Suppressor macrophage (primary cell): ENCODE results near the gene DENND1C.

Source experiments
- DNase-seq, 4 experiments: peaks; one replicate each; pipeline ENCODE4 v3.0.0-alpha.2; 2020 to 2022

DENND1C gene

DNA sequence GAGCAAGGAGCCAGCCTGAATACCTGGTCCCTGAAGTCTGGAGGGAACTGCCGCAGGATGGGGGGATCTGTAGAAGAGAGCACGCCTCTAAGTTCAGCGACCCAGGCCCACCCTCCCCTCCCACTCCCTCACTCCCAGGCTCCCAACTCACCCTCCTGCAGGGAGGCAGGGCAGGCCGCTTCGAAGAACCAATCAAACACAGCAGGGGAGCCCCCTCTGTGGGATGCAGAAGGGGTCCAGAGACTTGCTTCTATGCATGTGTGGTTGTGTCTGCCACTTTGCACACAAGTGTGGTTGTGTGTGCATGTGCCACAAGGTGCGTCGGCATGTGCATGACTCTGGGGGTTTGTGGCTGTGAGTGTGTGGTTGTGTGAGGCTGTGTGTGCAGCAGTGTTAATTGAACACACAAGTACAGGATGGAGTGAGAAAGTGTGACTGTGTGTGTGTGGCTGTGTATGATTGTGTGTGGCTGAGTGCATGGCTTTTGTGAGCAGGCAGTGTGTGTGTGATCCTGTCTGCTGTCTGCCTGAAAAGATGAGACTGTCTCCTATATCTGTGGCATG, 1.7 kb downstream of the DENND1C start:
- DNase-seq = no peak

DNA sequence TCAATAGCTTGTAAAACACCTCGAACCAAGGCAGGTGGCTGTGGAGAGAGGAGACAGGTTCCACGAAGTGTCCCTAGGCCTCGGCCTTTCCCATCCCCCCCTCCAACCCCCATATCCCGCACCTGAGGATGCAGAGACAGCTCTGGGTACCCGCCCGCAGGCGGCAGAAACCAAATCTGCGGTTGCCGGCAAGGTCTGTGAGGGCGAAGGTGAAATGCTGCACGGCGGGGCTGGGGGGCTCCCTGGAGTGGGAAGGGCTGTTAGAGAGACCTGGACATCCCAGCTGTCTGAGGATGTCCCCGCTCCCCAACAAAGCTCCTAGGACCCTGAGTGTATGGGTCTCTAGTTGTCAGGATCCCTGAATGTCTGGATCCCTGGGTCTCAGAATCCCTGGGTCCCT, 2.8 kb downstream of the DENND1C start:
- no peak for DNase-seq

DNA sequence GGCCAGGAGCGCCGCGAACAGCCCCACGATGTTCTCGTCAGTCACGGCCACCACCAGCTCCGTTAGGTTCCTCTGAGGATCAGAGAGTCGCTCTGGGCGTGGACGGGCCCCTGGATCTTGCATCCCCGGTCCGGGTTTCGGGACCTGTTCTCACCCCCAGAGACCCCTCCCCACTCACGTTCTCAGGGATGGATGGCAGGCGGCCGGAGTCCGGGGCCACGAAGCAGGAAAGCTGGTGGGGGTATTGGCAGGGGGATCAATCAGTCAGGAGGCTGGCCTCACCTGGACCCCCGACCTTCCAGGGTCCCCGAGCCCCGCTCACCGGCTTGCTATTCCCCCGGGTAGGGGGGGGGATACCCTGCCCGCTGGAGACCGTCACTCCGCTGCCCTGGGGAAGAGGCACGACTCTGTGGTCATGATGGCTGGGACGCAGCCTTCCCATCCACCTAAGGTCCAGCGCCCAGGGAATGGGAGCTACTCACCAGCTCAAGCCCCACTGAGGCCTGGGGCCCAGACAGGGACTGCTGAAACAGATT, 4.6 kb downstream of the DENND1C start:
- no peak for DNase-seq

DNA sequence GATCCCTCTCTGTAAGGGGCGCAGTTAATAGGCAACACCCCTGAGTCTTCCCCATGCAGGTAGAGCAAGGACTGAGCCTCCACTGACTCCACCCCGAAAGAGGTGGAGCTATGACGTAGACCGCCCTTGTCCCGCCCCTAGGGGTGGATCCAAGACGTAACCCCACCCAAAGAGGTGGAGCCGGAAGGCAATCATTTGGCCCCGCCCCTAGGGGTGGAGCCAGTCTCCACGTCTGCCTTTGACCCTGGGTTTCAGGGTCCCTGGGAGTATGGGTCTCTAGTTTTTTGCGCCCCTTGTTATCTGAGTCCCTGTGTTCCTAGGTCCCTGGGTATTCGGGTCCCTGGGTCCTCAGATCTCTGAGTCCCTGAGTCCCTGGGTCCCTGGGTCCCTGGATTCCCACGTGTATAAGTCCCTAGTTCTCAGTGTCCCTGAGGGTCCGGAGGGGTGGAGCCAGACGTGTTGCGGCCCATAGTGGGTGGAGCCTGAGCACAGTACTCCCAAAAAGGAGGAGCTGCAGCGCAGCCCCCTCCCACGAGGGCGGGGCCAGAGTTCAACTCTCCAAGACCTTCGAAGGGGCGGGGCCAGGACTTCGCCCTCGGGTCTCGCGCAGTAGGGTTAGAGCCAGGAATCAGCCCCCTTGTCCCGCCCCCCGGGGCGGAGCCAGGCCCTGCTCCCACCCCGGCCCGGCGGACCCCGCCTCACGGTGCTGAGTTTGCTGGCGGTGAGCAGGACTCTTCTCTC, 5.3 kb downstream of the DENND1C start:
- DNase-seq = peak; percentile 35 to 68 (median 50)

DNA sequence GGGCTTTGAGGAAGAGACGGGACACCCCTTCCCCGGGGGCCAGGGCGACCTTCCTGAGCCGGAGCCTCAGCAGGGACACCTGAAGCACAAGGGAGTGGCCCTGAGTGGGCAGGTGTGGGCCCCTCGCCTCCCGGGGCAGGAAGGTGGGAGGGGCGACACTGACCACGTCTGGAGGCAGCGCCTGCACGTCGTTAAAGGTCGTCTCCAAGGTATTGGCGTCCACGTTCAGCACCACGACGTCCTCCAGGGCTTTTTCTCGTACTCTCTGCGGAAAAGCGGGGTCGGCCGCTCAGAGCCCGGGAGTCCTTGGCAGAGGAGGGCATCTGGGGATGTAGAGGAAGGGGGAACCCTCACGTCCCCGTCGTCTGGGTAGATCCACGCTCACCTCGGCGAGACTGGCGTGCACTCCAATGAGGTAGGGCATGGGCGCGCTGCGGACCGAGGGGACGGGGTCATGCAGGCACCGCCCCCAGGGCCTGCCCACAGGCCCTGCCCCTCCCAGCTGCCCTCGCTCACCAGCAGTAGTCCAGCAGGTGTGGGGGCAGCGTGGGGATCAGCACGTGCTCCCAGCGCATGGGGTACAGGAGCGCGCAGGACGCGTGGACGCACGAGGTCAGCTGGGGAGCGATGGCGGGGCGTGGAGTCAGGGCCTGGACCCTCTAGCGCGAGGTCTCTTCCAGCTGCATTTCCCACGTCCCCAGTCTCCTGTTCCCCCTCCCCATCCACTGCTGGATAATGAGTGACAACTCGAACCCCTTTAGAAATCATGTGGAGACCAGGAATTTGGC, 6.1 kb downstream of the DENND1C start:
- DNase-seq = no peak

DNA sequence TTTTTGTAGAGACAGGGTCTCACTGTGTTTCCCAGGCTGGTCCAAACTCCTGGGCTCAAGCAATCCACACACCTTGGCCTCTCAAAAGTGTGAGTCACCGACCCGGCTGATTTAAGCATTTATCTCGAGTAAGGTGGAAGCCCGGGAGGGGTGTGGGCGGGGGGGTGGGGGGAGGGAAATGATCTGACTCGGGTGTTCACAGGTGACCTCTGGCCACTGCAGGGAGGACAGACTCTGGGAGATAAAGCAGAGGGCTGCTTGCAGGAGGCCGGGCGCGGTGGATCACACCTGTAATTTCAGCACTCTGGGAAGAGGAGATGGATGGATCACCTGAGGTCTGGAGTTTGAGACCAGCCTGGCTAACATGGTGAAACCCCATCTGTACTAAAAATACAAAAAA, 7.9 kb downstream of the DENND1C start:
- DNase-seq = no peak

DNA sequence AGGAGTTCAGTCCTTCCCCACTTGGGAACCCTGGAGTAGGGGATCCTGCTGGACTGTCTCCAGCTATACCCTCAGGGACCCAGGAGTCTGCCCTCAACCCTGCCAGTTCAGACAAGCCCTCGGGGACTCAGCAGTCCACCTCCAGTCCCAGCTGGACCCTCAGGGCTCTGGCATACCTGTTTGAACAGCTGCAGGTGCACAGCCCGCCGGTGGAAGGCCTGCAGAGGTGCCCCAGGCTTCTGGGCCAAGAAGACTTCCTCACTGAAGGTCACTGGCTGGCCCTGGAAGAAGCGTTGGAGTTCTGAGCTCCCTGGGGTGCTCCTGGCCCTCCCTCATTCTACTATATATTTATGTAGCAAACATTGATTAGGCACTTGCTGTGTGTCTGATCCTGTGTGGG, 8.9 kb downstream of the DENND1C start:
- DNase-seq = no peak

DNA sequence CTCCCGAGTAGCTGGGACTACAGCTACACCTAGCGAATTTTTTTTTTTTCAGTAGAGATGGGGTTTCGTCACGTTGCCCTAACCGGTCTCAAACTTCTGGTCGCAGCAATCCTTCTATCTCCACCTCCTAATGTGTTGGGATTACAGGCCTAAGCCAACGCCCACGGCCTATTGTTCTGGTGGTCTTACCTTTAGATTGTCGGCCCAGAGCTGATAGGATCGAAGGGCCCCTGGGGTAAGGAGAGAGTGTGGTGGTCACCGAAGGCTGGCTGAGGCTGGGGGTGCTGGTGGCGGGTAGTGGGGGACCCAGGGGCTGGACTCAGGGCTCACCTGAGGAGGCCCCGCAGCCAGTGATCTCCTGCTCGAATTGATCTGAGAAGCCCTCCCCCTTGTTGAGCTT, 10.5 kb downstream of the DENND1C start:
- DNase-seq = no peak

DNA sequence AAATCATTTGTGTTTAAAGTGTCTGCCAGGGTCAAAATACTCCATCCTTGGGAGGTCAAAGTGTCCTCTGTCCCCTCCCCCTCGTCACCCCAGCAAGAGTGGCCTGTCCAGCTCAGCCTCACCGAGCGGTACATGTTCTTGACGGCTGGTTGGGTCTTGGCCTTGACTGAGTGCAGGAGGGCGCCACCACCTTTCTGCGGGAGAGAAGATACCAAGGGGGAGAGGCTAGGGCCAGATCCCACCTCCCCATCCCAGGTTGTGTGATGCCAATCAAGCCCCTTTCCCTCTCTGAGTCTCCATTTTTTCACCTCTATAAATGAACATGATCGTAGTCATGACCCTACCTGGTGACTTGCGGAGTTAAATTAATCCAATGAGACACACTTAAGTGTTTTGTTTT, 11.4 kb downstream of the DENND1C start:
- DNase-seq = no peak

DNA sequence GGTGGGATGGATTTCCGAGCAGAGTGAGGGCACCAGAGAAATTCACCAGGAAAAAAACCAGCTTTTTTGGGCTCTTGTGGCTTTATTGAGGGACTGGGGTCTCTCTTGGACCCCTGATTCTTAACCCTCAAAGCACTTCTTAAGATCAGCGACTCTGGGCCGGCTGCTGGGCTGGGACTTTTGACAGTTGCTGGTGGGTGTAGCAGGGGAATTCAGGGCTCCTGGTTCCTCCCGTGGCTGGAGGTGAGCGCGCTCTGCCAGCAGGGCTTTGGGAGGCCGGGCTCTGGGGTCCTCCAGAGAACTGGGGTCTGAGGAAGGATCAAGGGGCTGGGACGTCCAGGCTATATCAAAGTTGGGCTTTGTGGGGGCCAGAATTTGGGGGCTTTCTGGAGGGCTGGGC, 14.2 kb downstream of the DENND1C start:
- DNase-seq = no peak

DNA sequence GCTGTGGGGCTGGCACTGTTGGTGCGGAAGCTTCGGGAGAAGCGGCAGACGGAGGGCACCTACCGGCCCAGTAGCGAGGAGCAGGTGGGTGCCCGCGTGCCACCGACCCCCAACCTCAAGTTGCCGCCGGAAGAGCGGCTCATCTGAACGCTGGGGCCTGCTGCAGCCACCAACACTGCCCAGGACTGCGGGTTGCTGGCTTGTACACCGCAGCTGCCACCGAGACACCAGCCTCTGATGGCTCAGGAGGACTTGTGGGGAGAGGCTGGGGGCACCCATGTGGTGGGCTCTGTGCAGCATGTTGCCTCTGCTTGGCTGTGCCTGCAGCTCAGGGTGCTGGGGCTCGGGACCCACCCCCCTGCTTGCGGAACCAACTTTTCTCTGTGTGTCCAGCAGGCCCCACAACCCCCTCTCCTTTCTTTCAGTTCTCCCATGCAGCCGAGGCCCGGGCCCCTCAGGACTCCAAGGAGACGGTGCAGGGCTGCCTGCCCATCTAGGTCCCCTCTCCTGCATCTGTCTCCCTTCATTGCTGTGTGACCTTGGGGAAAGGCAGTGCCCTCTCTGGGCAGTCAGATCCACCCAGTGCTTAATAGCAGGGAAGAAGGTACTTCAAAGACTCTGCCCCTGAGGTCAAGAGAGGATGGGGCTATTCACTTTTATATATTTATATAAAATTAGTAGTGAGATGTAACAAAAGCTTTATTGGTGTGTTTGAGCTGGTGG, 14.9 kb downstream of the DENND1C start:
- DNase-seq = no peak

DNA sequence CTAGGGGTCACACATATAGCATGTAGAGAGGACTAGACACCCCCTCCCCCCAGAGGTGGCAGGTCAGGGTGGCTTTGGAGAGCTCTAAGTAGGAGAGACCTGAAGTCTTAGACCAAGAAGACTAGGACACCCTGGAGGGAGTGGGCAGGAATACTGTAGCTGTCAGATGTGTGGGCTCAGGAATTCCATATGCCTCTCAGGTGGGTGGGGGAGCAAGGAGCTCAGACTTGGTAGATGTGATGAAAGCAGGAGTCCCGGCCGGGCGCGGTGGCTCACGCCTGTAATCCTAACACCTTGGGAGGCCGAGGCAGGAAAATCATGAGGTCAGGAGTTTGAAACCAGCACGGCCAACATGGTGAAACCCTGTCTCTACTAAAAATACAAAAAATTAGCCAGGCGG, 15.9 kb downstream of the DENND1C start:
- no peak for DNase-seq

DNA sequence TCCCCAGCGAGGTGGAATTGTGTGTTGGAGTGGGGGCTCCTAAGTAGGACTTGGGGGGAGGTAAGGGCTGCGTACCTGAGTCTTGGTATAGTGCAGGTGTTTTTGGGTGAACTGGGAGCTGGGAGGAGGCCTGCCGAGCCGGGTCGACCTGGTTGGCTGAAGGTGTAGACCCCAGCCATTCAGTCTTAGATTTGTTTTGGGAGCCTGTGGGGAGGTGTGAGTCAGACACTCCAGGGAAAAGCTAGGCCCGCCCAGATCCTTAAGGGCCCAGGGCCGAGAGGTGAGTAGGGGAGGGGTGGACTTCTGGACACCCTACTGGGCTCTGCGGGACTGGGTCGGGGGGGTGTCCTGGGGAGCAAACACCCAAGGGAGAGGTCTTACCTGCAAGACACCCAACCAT, 16.6 kb downstream of the DENND1C start:
- DNase-seq = no peak

DNA sequence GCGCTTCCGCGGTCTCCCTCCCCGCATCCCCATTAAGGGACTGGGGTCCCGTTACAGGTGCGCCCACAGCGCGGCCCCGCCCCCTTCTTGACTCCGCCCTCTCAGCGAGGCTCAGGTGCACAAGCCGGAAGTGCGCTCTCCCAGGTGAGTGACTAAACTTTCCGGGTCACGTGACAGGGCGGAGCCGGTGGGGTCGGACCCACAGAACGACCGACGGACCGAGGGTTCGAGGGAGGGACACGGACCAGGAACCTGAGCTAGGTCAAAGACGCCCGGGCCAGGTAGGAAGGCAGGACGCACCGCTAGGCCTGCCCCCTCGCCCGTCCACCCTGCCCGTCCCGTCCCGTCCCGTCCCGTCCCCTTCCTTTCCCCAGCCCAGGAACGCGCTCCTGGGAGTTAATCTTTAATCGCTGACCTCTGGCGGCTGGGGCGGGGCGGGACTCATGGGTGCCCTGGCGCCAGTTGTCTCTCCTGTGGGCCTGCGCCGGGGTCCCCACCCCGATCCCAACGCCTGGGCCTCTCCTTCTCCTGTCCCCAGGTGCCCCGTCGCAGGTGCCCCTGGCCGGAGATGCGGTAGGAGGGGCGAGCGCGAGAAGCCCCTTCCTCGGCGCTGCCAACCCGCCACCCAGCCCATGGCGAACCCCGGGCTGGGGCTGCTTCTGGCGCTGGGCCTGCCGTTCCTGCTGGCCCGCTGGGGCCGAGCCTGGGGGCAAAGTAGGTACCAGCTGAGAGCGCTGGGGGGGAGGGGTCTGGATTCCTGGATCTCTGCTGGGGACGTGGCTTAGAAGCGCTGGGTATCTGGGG, 17.3 kb downstream of the DENND1C start, which contains the start of gene CRB3:
Gene CRB3 (plus strand): TSS at position 202 of the 804 bp plus-strand sequence. CDS start 431 bp downstream, at position 633.
- DNase-seq = no peak

DNA sequence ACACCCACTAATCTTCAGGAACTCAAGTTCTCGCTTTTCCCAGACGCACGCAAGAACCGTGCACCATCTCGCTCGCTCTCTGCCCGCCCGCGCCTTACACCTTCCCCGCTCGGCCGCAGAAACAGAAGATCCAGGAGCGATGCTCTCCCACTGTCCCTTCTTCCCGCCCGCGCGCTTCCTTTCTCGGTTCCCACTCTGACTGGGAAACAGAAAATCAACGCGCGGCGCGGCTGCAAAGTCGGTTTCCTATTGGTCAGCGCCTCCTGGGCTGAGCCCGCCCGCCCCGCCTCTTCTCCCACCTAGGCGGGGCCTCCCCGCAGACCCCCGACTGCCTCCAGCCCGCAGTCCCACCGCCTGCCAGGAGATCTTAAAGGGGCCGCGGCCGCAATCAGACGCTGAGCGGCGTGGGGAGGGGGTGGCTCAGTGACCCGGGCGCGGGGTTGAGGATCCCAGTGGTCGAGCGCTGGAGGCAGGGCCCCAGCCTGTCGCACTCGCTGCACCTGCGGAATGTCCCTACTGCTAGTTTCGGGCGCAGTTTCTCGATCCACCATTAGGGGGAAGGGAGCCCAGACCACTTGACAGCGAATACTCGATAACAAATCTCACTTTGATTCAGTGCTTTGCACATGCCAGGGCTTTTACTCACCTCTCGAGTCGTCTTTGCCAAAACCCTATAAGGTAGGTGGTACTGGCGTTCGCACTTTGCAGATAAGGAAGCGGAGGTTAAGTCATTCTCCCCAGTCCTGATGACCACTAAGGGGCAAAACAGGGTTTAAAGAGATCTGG, 21.3 kb downstream of the DENND1C start:
- DNase-seq = peak; percentile 93 to 96 (median 94)

DNA sequence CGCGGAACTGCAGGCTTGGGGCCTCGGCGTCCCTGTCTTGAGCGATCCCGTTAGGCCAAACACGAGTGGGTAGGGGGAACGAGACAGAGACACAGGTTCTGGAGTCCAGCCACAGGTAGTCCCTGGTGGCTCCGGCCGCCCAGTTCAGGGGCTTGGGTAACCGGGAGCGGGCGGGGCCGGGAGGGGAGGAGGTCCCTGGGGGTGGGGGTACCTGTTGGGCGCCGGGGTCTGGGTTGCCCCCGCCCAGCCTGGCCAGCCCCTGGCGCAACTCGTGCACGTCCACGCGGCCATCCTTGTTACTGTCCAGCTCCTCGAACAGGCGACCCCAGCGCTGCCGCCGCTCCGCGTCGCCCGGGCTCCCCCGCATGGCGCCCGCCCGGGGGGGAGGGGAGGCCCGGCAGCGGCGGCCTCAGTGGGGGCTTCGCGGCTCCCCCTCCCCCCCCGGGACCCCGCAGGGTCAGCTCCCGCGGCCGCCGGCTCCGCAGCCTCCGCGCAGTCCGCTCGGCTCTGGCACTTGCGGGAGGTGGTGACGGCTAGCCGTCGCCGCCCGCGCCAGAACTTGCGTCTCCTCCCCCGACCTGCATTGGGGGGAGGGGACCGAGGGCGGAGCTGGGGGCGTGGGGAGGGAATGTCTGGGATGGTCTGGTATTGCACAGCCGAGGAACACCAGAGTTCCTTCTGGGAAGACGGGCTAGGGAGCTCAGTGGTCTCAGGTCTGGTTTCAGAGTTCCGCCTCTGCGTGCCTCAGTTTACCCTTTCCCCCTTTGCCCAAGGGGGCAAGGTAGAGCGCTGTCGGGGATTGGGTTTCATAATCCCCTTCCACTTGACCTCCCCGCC, 22.1 kb downstream of the DENND1C start, which contains the start of gene SLC25A23:
Gene SLC25A23 (minus strand): TSS at position 531 of the 837 bp plus-strand sequence. CDS start 164 bp downstream, at position 367.
- peak; percentile 29 to 64 (median 45) for DNase-seq

DNA sequence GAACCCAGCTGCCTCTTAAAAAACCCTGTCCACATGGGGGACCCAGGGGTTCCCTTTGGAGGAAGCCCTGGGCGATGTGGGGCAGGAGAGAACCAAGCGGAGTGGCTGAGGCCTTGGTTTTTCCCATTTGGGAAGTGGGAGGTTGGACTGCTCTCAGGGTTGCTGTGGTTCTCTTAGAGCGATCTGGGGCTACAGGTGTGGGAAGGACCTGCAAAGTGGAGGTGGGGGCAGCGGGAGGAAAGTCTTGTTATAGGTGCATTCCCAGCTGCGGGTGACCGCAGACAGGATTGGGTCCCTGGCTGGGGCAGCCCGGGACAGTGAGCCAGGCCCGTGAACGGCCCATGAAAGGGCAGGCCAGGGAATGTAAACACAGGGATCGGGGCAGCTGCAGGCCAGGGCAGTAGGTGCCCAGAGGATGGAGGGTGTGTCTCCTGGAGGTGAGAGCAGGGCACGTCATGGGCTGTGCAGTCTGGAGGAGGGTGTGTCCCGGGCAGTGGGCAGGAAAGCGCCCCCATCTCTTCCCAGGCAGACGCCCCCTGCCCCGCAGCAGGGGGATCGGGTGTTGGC, 22.8 kb downstream of the DENND1C start:
- DNase-seq = no peak

DNA sequence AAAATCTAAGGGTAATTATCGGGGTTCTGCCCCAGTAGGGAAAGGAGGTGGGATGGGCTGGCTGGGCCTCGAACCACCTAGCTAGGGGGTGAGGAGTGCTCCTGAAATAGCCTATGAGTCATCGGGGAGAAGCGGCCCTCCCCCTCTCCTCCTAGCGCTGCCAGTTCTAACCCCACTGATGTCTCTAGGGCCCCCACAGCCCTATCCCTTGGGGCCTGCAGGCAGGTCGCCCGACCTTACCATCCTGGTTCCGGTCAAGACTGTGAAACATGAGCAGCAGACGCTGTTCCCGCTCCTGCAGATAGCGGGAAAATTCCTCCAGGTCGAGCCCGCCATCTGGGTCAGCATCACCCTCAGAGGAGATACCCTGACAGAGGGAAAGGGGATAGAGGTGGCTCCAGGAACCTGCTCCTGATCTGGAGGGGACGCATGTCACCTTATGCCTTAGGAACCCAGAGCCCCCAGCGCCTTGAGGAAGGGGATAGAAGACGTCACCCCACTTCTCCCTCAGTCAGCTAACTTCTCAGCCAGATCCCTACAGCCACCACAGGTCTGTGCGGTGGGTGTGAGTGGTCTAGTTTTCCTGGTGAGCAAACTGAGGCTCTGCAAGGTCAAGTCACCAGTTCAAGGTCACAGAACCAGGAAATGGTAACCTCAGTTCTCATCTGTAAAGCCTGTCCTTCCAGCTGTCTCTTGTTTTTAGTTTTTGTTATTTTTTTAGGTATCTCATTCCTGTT, 23.5 kb downstream of the DENND1C start:
- DNase-seq = no peak

DNA sequence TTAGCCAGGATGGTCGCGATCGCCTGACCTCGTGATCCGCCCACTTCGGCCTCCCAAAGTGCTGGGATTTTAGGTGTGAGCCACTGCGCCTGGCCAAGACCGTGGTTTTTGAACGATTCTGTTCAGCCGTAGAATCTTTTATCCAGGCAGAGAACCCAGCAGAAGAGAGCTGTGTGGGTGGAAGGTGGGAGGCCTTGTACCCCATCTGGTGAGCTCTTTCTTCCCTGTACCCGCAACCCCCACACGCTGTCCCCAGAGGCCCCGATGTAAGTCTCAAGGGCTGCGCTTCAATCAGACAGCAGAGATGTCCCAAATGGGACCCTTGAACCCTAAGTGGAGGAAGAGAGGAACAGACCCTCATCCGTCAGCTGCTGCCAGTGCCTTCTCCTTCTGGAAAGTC, 25.7 kb downstream of the DENND1C start:
- DNase-seq = no peak
